OCI-LY3 (cell line): Measurements from ENCODE around the gene SLC25A31.

Source experiments
- H2AFZ ChIP-seq: fragments of 200-600, 300-600 bp; shearing (Covaris generic); 2 replicates; pipeline ENCODE4 v1.6.0; 2014; ENCODE audit warnings: antibody characterized with exemption, low read depth, low read length
- H3K27ac ChIP-seq: fragments of 200-600, 300-600 bp; sonication (generic); 2 replicates; pipeline ENCODE4 v1.5.1; 2014; ENCODE audit warnings: mild to moderate bottlenecking, low read length, moderate library complexity, mixed read lengths
- H3K27me3 ChIP-seq: fragments of 200-600, 300-600 bp; sonication (generic); 2 replicates; pipeline ENCODE4 v1.6.1; 2014; ENCODE audit warnings: low read depth, low read length, mixed read lengths
- H3K36me3 ChIP-seq: fragments of 200-600, 300-600 bp; sonication (generic); replicated peaks from 2 replicates; pipeline ENCODE3; 2014; ENCODE audit warnings: low read depth, low read length, mixed read lengths
- H3K4me1 ChIP-seq: fragments of 300-600, 200-600 bp; sonication (generic); 2 replicates; pipeline ENCODE4 v1.6.1; 2014; ENCODE audit warnings: low read length, mixed read lengths
- H3K4me2 ChIP-seq: fragments of 200-600, 300-600 bp; sonication (generic); 2 replicates; pipeline ENCODE4 v1.6.1; 2014; ENCODE audit warnings: low read length, mixed read lengths
- H3K4me3 ChIP-seq: fragments of 300-600, 200-600 bp; sonication (generic); 2 replicates; pipeline ENCODE4 v1.5.1; 2014; ENCODE audit warnings: antibody characterized with exemption, mild to moderate bottlenecking, low read length, moderate library complexity
- H3K79me2 ChIP-seq: fragments of 300-600, 200-600 bp; shearing (Covaris generic); 2 replicates; pipeline ENCODE4 v1.6.1; 2014; ENCODE audit warnings: mild to moderate bottlenecking, low read length, mixed read lengths
- H3K9ac ChIP-seq: fragments of 300-600, 200-600 bp; shearing (Covaris generic); 2 replicates; pipeline ENCODE4 v1.6.0; 2014; ENCODE audit warnings: mild to moderate bottlenecking, low read length, moderate library complexity
- H3K9me3 ChIP-seq: fragments of 200-600, 300-600 bp; shearing (Covaris generic); 2 replicates; pipeline ENCODE4 v1.6.1; 2014; ENCODE audit warnings: low read length, mixed read lengths; ENCODE audit not compliant: insufficient read depth
- H4K20me1 ChIP-seq: fragments of 200-600, 300-600 bp; sonication (generic); 2 replicates; pipeline ENCODE4 v1.6.1; 2016; ENCODE audit warnings: low read length, mixed read lengths; ENCODE audit not compliant: insufficient read depth
- CTCF ChIP-seq: fragments of 200-600, 300-600 bp; sonication (generic); IDR thresholded peaks from 2 replicates; pipeline ENCODE4 v1.5.1; 2014; ENCODE audit warnings: antibody characterized with exemption, low read length, low read depth
- EZH2phosphoT487 ChIP-seq: fragments of 200-600 bp; shearing (Covaris generic); IDR thresholded peaks from 2 replicates; pipeline ENCODE4 v1.6.1; 2018; ENCODE audit warnings: antibody characterized with exemption, mixed run types, low read depth

SLC25A31 gene

GRCh38 chr4:127732623-127733328, 2.6 kb downstream of the SLC25A31 start:
- Histone ChIP-seq H3K27me3 (peaks cover 21% of the 10 kb centered on the region), H3K27ac (no peak overlapping the region), H2AFZ (no peak overlapping the region), H3K4me3 (no peak overlapping the region), H4K20me1 (no peaks in the 10 kb centered on the region), H3K4me2 (0 out of 2 replicates have a peak overlapping the region, but pooled peaks have one; percentile 10), H3K36me3 (no peaks in the 10 kb centered on the region), H3K9ac (no peak overlapping the region), H3K79me2 (no peaks in the 10 kb centered on the region), H3K9me3 (no peaks in the 10 kb centered on the region), H3K4me1 (no peaks in the 10 kb centered on the region)
- TF ChIP-seq EZH2phosphoT487 = no peak
- TF ChIP-seq CTCF = peak; percentile 71

GRCh38 chr4:127734976-127735375, 4.8 kb downstream of the SLC25A31 start:
- no peaks in the 10 kb centered on the region for H3K79me2 ChIP-seq
- H3K4me3 ChIP-seq = no peak overlapping the region
- TF ChIP-seq CTCF = no peak
- TF ChIP-seq EZH2phosphoT487 = no peak
- H3K9ac ChIP-seq = no peak overlapping the region
- H3K4me2 ChIP-seq = no peak overlapping the region
- no peak overlapping the region for H2AFZ ChIP-seq
- H3K4me1 ChIP-seq = no peaks in the 10 kb centered on the region
- H3K27ac ChIP-seq = no peak overlapping the region
- no peaks in the 10 kb centered on the region for H4K20me1 ChIP-seq
- H3K9me3 ChIP-seq = no peaks in the 10 kb centered on the region
- H3K36me3 ChIP-seq = no peaks in the 10 kb centered on the region
- peaks cover 12% of the 10 kb centered on the region for H3K27me3 ChIP-seq

- Histone ChIP-seq H3K4me2 (no peak overlapping the region), H2AFZ (no peak overlapping the region), H3K79me2 (no peaks in the 10 kb centered on the region), H3K9ac (no peak overlapping the region), H3K27ac (no peak overlapping the region), H3K36me3 (no peaks in the 10 kb centered on the region), H3K4me3 (no peak overlapping the region), H3K27me3 (peaks cover 12% of the 10 kb centered on the region), H3K9me3 (no peaks in the 10 kb centered on the region), H3K4me1 (no peaks in the 10 kb centered on the region), H4K20me1 (no peaks in the 10 kb centered on the region)
- TF ChIP-seq EZH2phosphoT487 (no peak), CTCF (no peak)
Measured at GRCh38 chr4:127737295-127737694, 7.1 kb downstream of the SLC25A31 start.

- H3K27me3 ChIP-seq = peaks cover 2% of the 10 kb centered on the region; the same call in 1 of the 2 replicates
- H3K4me3 ChIP-seq = no peak overlapping the region
- no peak overlapping the region for H3K4me2 ChIP-seq
- no peaks in the 10 kb centered on the region for H3K79me2 ChIP-seq
- no peak overlapping the region for H3K9ac ChIP-seq
- H3K27ac ChIP-seq = no peak overlapping the region
- no peaks in the 10 kb centered on the region for H3K36me3 ChIP-seq
- H2AFZ ChIP-seq = no peak overlapping the region
- no peaks in the 10 kb centered on the region for H3K4me1 ChIP-seq
- no peak for TF ChIP-seq EZH2phosphoT487
- TF ChIP-seq CTCF = no peak
- no peaks in the 10 kb centered on the region for H4K20me1 ChIP-seq
- H3K9me3 ChIP-seq = no peaks in the 10 kb centered on the region
Measured at GRCh38 chr4:127741247-127741646, 11.0 kb downstream of the SLC25A31 start.
